Measurements from ENCODE around the gene DOC2A. TPM values are rescaled to one million over a fixed set of nuclear protein-coding genes. Genes with fewer than 3 reads are reported as not detected.
"Not testable (repeated sequence)": the region's sequence is repeated elsewhere in the genome, so short reads cannot be mapped to it uniquely, and the experiment has no call there.

Gene DOC2A
- total RNA-seq, 1 donor from 2014 or later = 3.1 TPM

DNA sequence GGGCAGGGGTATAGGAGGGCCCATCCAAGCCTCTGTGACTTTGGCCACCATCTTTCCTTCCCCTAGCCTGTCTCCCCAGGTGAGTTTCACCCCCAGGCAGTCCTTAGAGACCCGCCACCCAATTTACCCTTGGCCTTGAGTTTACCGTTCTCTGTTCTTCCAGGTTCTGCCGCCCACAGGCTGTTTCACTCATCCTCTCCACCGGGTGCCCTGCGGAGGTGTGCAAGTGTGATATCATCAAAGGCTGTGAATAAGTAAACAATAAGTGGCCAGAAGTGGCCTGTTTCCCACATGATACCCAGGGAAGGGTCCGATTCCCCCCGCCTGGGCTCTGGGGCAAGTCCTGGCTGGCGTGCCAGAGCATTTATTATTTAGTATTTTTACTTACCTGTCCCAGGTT is 35.4 kb upstream of the DOC2A start:
- Histone ChIP-seq H3K4me3 (no peak overlapping the region), H3K4me1 (peaks cover 12% of the 10 kb centered on the region), H3K4me2 (no peak overlapping the region), H3K27ac (no peak overlapping the region), H3K36me3 (no peaks in the 10 kb centered on the region), H3K9ac (no peak overlapping the region), H2AFZ (replicated peaks) (no peak overlapping the region), H3F3A (ENCODE audit: low read depth) (peaks cover 31% of the 10 kb centered on the region), H4K20me1 (ENCODE audit: low read depth) (no peaks in the 10 kb centered on the region), H3K79me2 (ENCODE audit: low read depth) (no peaks in the 10 kb centered on the region), H3K27me3 (peaks cover 7% of the 10 kb centered on the region), H3K9me3 (ENCODE audit: low read depth) (no peaks in the 10 kb centered on the region)
- no peaks in the 10 kb centered on the region for H3K9me3 Mint-ChIP-seq
- H3K4me3 Mint-ChIP-seq = no peak overlapping the region
- peaks cover 22% of the 10 kb centered on the region for H3K4me1 Mint-ChIP-seq
- H3K27me3 Mint-ChIP-seq (ENCODE audit: insufficient read depth, low read depth) = peaks cover 19% of the 10 kb centered on the region
- TF ChIP-seq CTCF (IDR thresholded peaks at IDR 0.05) (no peak), EZH2 (IDR thresholded peaks at IDR 0.05) (no peak), EZH2phosphoT487 (IDR thresholded peaks at IDR 0.05) (no peak)
- no peaks in the 10 kb centered on the region for H3K36me3 Mint-ChIP-seq
- DNase-seq (ENCODE audit: low spot score) = no peak
- no peak overlapping the region for H3K27ac Mint-ChIP-seq

GRCh38 chr16:30041841-30042240 is 31.0 kb upstream of the DOC2A start:
- no peaks in the 10 kb centered on the region for H3K79me2 ChIP-seq (ENCODE audit: low read depth)
- Mint-ChIP-seq H3K9me3 (no peaks in the 10 kb centered on the region), H3K4me1 (no peaks in the 10 kb centered on the region), H3K36me3 (no peaks in the 10 kb centered on the region), H3K4me3 (no peak overlapping the region), H3K27me3 (ENCODE audit: insufficient read depth, low read depth) (peaks cover 10% of the 10 kb centered on the region), H3K27ac (no peak overlapping the region)
- no peak overlapping the region for H3K9ac ChIP-seq
- no peak for DNase-seq (ENCODE audit: low spot score)
- no peaks in the 10 kb centered on the region for H3K36me3 ChIP-seq
- H4K20me1 ChIP-seq (ENCODE audit: low read depth) = no peaks in the 10 kb centered on the region
- H3K4me3 ChIP-seq = no peak overlapping the region
- no peaks in the 10 kb centered on the region for H3K9me3 ChIP-seq (ENCODE audit: low read depth)
- TF ChIP-seq CTCF (IDR thresholded peaks at IDR 0.05) = peak; percentile 48
- no peak for TF ChIP-seq EZH2 (IDR thresholded peaks at IDR 0.05)
- peaks cover 23% of the 10 kb centered on the region for H3K27me3 ChIP-seq
- H3K27ac ChIP-seq = no peak overlapping the region
- no peak overlapping the region for H2AFZ ChIP-seq (replicated peaks)
- H3F3A ChIP-seq (ENCODE audit: low read depth) = no peaks in the 10 kb centered on the region
- no peaks in the 10 kb centered on the region for H3K4me1 ChIP-seq
- no peak overlapping the region for H3K4me2 ChIP-seq

DNA sequence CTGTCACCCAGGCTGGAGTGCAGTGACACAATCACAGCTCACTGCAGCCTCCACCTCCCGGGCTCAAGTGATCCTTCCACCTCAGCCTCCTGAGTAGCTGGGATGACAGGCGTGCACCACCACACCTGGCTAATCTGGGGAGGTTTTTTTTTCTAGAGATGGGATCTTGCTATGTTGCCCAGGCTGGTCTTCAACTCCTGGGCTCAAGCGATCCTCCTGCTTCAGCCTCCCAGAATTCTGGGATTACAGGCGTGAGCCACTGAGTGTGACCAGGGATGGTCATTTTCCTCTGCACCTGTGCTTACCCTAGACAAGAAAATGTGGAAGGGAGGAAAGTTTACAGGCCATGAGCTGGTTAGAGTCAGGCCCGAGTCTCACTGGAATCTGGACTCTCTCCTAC is 29.9 kb upstream of the DOC2A start:
- H2AFZ ChIP-seq (replicated peaks); H4K20me1 ChIP-seq (ENCODE audit: low read depth); H3K4me2 ChIP-seq; H3K4me1 ChIP-seq; H3K9me3 ChIP-seq (ENCODE audit: low read depth); H3K9me3 Mint-ChIP-seq; H3F3A ChIP-seq (ENCODE audit: low read depth); H3K27ac Mint-ChIP-seq; H3K27me3 Mint-ChIP-seq (ENCODE audit: insufficient read depth, low read depth); H3K4me1 Mint-ChIP-seq; H3K36me3 Mint-ChIP-seq; H3K79me2 ChIP-seq (ENCODE audit: low read depth); H3K27ac ChIP-seq; DNase-seq (ENCODE audit: low spot score); H3K9ac ChIP-seq; H3K36me3 ChIP-seq; H3K4me3 ChIP-seq; H3K4me3 Mint-ChIP-seq: not testable (repeated sequence)
- peaks cover 34% of the 10 kb centered on the region for H3K27me3 ChIP-seq

GRCh38 chr16:30040221-30040620 is 29.4 kb upstream of the DOC2A start:
- peaks cover 2% of the 10 kb centered on the region for H3K9me3 Mint-ChIP-seq
- Histone ChIP-seq H3K9me3 (ENCODE audit: low read depth) (no peaks in the 10 kb centered on the region), H3K27ac (no peak overlapping the region), H3K9ac (no peak overlapping the region), H3K4me1 (no peaks in the 10 kb centered on the region), H4K20me1 (ENCODE audit: low read depth) (no peaks in the 10 kb centered on the region), H3K4me2 (no peak overlapping the region), H3K27me3 (peaks cover 39% of the 10 kb centered on the region), H3K79me2 (ENCODE audit: low read depth) (no peaks in the 10 kb centered on the region), H3F3A (ENCODE audit: low read depth) (no peaks in the 10 kb centered on the region), H3K36me3 (no peaks in the 10 kb centered on the region), H3K4me3 (no peak overlapping the region), H2AFZ (replicated peaks) (no peak overlapping the region)
- no peaks in the 10 kb centered on the region for H3K4me1 Mint-ChIP-seq
- peaks cover 9% of the 10 kb centered on the region for H3K27me3 Mint-ChIP-seq (ENCODE audit: insufficient read depth, low read depth)
- H3K4me3 Mint-ChIP-seq = no peak overlapping the region
- no peak for DNase-seq (ENCODE audit: low spot score)
- no peaks in the 10 kb centered on the region for H3K36me3 Mint-ChIP-seq
- H3K27ac Mint-ChIP-seq = no peak overlapping the region
- TF ChIP-seq CTCF (IDR thresholded peaks at IDR 0.05) (no peak), EZH2 (IDR thresholded peaks at IDR 0.05) (no peak), EZH2phosphoT487 (IDR thresholded peaks at IDR 0.05) (no peak)

Data from neural progenitor cell (in vitro differentiated cells).